WTC11 (cell line): ENCODE data around the gene TAOK2. TPM values are rescaled to one million over a fixed set of nuclear protein-coding genes. Genes with fewer than 3 reads are reported as not detected.

Experiments
- ARID4B ChIP-seq: sonication (generic); formaldehyde crosslinking; IDR thresholded peaks from 2 replicates; pipeline ENCODE4 v1.8.0; 2023; ENCODE audit warnings: missing genetic modification reagents, mild to moderate bottlenecking, borderline replicate concordance
- CREB1 ChIP-seq: sonication (generic); formaldehyde crosslinking; IDR thresholded peaks from 2 replicates; pipeline ENCODE4 v1.8.0; 2023; ENCODE audit warnings: mild to moderate bottlenecking, missing genetic modification reagents
- GRHL2 ChIP-seq: fragments of 250-450 bp; sonication (Bioruptor Pico); IDR thresholded peaks from 2 replicates; pipeline ENCODE4 v1.8.0; 2022; ENCODE audit warnings: mild to moderate bottlenecking, moderate library complexity; ENCODE audit not compliant: insufficient replicate concordance, severe bottlenecking
- HMGXB4 ChIP-seq: sonication (generic); formaldehyde crosslinking; IDR thresholded peaks from 2 replicates; pipeline ENCODE4 v1.8.1; 2023; ENCODE audit warnings: mild to moderate bottlenecking, moderate library complexity, missing genetic modification reagents
- MLX ChIP-seq: sonication (generic); formaldehyde crosslinking; IDR thresholded peaks from 2 replicates; pipeline ENCODE4 v1.8.1; 2023; ENCODE audit warnings: mild to moderate bottlenecking, missing genetic modification reagents, moderate library complexity
- MYBL2 ChIP-seq: sonication (generic); formaldehyde crosslinking; IDR thresholded peaks from 2 replicates; pipeline ENCODE4 v1.8.1; 2023; ENCODE audit warnings: mild to moderate bottlenecking, moderate library complexity, missing genetic modification reagents
- PRRX2 ChIP-seq: fragments of 250-450 bp; sonication (Bioruptor Pico); IDR thresholded peaks from 2 replicates; pipeline ENCODE4 v1.8.0; 2021; ENCODE audit warnings: mild to moderate bottlenecking
- SMAD3 ChIP-seq: sonication (generic); formaldehyde crosslinking; IDR thresholded peaks from 2 replicates; pipeline ENCODE4 v1.8.0; 2022; ENCODE audit warnings: missing genetic modification reagents, mild to moderate bottlenecking, borderline replicate concordance
- USF2 ChIP-seq: sonication (generic); formaldehyde crosslinking; IDR thresholded peaks from 2 replicates; pipeline ENCODE4 v1.8.1; 2023; ENCODE audit warnings: mild to moderate bottlenecking, missing genetic modification reagents, moderate library complexity
- ZNF512 ChIP-seq: sonication (generic); formaldehyde crosslinking; IDR thresholded peaks from 2 replicates; pipeline ENCODE4 v1.8.1; 2022; ENCODE audit warnings: missing genetic modification reagents, borderline replicate concordance
- ZNF532 ChIP-seq: fragments of 250-450 bp; sonication (Bioruptor Pico); IDR thresholded peaks from 2 replicates; pipeline ENCODE4 v1.9.0; 2021; ENCODE audit warnings: mild to moderate bottlenecking, borderline replicate concordance
- ZNF671 ChIP-seq: fragments of 250-450 bp; sonication (Bioruptor Pico); IDR thresholded peaks from 2 replicates; pipeline ENCODE4 v1.8.0; 2021; ENCODE audit warnings: mild to moderate bottlenecking
- total RNA-seq: library from RNA; stranded (reverse); gene quantifications from 3 replicates; pipeline ENCODE4 v1.2.3, GENCODE V29; 2021

The TAOK2 gene
- total RNA-seq, 1 experiment from 2014 or later: 42.4 TPM

- no peak for TF ChIP-seq ARID4B
- TF ChIP-seq MYBL2 (CRISPR knock-in tag): no peak
- no peak for TF ChIP-seq ZNF532 (CRISPR knock-in tag)
- no peak for TF ChIP-seq GRHL2 (CRISPR knock-in tag)
- no peak for TF ChIP-seq USF2 (CRISPR knock-in tag)
- TF ChIP-seq CREB1 (CRISPR knock-in tag): no peak
- TF ChIP-seq MLX: no peak
- no peak for TF ChIP-seq HMGXB4
- no peak for TF ChIP-seq SMAD3
- no peak for TF ChIP-seq ZNF671 (CRISPR knock-in tag)
- no peak for TF ChIP-seq PRRX2 (CRISPR knock-in tag)
- no peak for TF ChIP-seq ZNF512 (CRISPR knock-in tag)
Observed at GRCh38 chr16:29990034-29990433, 16.4 kb downstream of the TAOK2 start (continued).
